HCT116 (cell line): ENCODE data around the gene HDAC5. TPM values are rescaled to one million over a fixed set of nuclear protein-coding genes. Genes with fewer than 3 reads are reported as not detected.

Experiments
- ATAC-seq: fragments of 200-7000 bp; cut with Tn5 transposase; 2 replicates; pipeline ENCODE4 v1.9.1; 2020; ENCODE audit warnings: mild to moderate bottlenecking, moderate library complexity
- BruUV-seq: library from RNA; stranded (reverse); fragments of 400-500 nt; replicated peaks from 2 replicates; lab custom pipeline; 2021; lab: Mats Ljungman, UMichigan
- CTCF ChIA-PET: fragments of 300-600 bp; sonication (Branson Sonifier 250); formaldehyde crosslinking; loops from one replicate; lab custom pipeline; 2021; ENCODE audit warnings: antibody characterized with exemption; lab: Charles Lee
- POLR2A ChIA-PET: fragments of 300-600, 350-600 bp; sonication (Branson Sonifier 250); formaldehyde crosslinking; loops from one replicate; lab custom pipeline; 2021; ENCODE audit warnings: antibody characterized with exemption; lab: Charles Lee
- RAD21 ChIA-PET, 2 experiments: fragments of 300-600 bp; sonication (Branson Sonifier 250); formaldehyde crosslinking; loops; one replicate each; lab custom pipeline; 2023; ENCODE audit warnings: low total read pairs in 2 of 2; ENCODE audit not compliant: uncharacterized antibody in 2 of 2, unreplicated experiment in 2 of 2, low non-redundant PET in 1 of 2; lab: Charles Lee
- DNase-seq: peaks from one replicate; pipeline ENCODE4 v3.0.0-alpha.2; 2010; ENCODE audit warnings: low read depth, low spot score
- H2AFZ ChIP-seq: fragments of 200-600 bp; shearing (Covaris generic), sonication (generic); 2 replicates; pipeline ENCODE4 v1.6.1; 2017; ENCODE audit warnings: low read depth, mixed run types, mixed read lengths, antibody characterized with exemption, low read length; ENCODE audit not compliant: poor library complexity, severe bottlenecking
- H3K27ac ChIP-seq: 2 replicates; pipeline ENCODE4 v1.5.1; 2012; ENCODE audit warnings: low read depth, low read length
- H3K27me3 ChIP-seq: fragments of 200-600 bp; sonication (generic); 2 replicates; pipeline ENCODE4 v1.6.1; 2016; ENCODE audit warnings: mixed run types, low read length, mixed read lengths; ENCODE audit not compliant: insufficient read depth
- H3K36me3 ChIP-seq, 2 experiments: fragments of 200-500 bp in 1 of 2; fragments of 200-600 bp in 1 of 2; sonication (Bioruptor generic) in 1 of 2; sonication (generic) in 1 of 2; 2 replicates each; pipeline versions ENCODE4 v1.5.1 to v1.6.1; 2014 to 2016; ENCODE audit warnings: low read length in 2 of 2, inconsistent platforms in 1 of 2, mixed read lengths in 1 of 2, mixed run types in 1 of 2; ENCODE audit not compliant: insufficient read depth in 2 of 2, control insufficient read depth in 1 of 2
- H3K4me1 ChIP-seq, 2 experiments: fragments of 200-600 bp in 1 of 2; sonication (generic) in 1 of 2; 2 replicates each; pipeline versions ENCODE4 v1.5.1 to v1.6.1; 2012 to 2017; ENCODE audit warnings: low read length in 2 of 2, inconsistent platforms in 1 of 2, mild to moderate bottlenecking in 1 of 2, mixed read lengths in 1 of 2, mixed run types in 1 of 2, moderate library complexity in 1 of 2; ENCODE audit not compliant: insufficient read depth in 2 of 2, control insufficient read depth in 1 of 2
- H3K4me2 ChIP-seq: fragments of 200-600 bp; sonication (generic); 2 replicates; pipeline ENCODE4 v1.6.1; 2017; ENCODE audit warnings: mixed run types, low read length, mixed read lengths
- H3K4me3 ChIP-seq, 2 experiments: fragments of 200-600 bp in 1 of 2; sonication (generic) in 1 of 2; replicated peaks in 1 of 2; 2 replicates each; pipeline ENCODE4 v1.5.1; 2011 to 2016; ENCODE audit warnings: low read length in 2 of 2, control low read depth in 1 of 2, low read depth in 1 of 2, mild to moderate bottlenecking in 1 of 2, mixed read lengths in 1 of 2, mixed run types in 1 of 2
- H3K79me2 ChIP-seq: fragments of 200-600 bp; sonication (generic); 2 replicates; pipeline ENCODE4 v1.6.1; 2017; ENCODE audit warnings: mild to moderate bottlenecking, mixed run types, low read length, moderate library complexity, mixed read lengths; ENCODE audit not compliant: insufficient read depth
- H3K9ac ChIP-seq: fragments of 200-600 bp; sonication (generic); 2 replicates; pipeline ENCODE4 v1.6.1; 2016; ENCODE audit warnings: low read length, mixed read lengths
- H3K9me2 ChIP-seq: fragments of 200-600 bp; sonication (generic), shearing (Covaris generic); 2 replicates; pipeline ENCODE4 v1.6.1; 2017; ENCODE audit warnings: mixed run types, mild to moderate bottlenecking, moderate library complexity; ENCODE audit not compliant: insufficient read depth
- H3K9me3 ChIP-seq, 2 experiments: fragments of 200-500 bp in 1 of 2; fragments of 200-600 bp in 1 of 2; sonication (Bioruptor generic) in 1 of 2; sonication (generic) in 1 of 2; 2 replicates each; pipeline ENCODE4 v1.6.1; 2014 to 2017; ENCODE audit warnings: low read length in 2 of 2, mixed read lengths in 2 of 2, inconsistent platforms in 1 of 2, low read depth in 1 of 2, mild to moderate bottlenecking in 1 of 2, mixed run types in 1 of 2, moderate library complexity in 1 of 2; ENCODE audit not compliant: control insufficient read depth in 1 of 2, insufficient read depth in 1 of 2
- H4K20me1 ChIP-seq: fragments of 200-600 bp; sonication (generic), shearing (Covaris generic); 2 replicates; pipeline ENCODE4 v1.6.1; 2017; ENCODE audit warnings: mixed run types, mild to moderate bottlenecking, moderate library complexity; ENCODE audit not compliant: insufficient read depth
- CBX3 ChIP-seq: IDR thresholded peaks from 2 replicates; pipeline ENCODE4 v1.6.1; 2012; ENCODE audit warnings: low read depth
- EZH2 ChIP-seq: fragments of 200-600 bp; sonication (generic); IDR thresholded peaks from 2 replicates; pipeline ENCODE4 v1.6.1; 2017; ENCODE audit warnings: antibody characterized with exemption, mixed run types
- JUND ChIP-seq: IDR thresholded peaks from 2 replicates; pipeline ENCODE4 v1.6.1; 2012
- TCF7L2 ChIP-seq: IDR thresholded peaks from 2 replicates; pipeline ENCODE4 v1.7.0; 2011; ENCODE audit warnings: borderline replicate concordance, inconsistent platforms; ENCODE audit not compliant: insufficient read depth, insufficient read length; ENCODE audit errors: extremely low read depth
- YY1 ChIP-seq: IDR thresholded peaks from 2 replicates; pipeline ENCODE4 v1.6.1; 2011; ENCODE audit warnings: low read length, low read depth, moderate library complexity, mild to moderate bottlenecking; ENCODE audit not compliant: insufficient replicate concordance; ENCODE audit errors: extremely low read depth
- ZFX ChIP-seq: fragments of 450-650 bp; IDR thresholded peaks from 2 replicates; pipeline ENCODE4 v1.6.1; 2017
- intact Hi-C: fragments of 100-400 bp; cut with micrococcal nuclease; formaldehyde crosslinking; loops from 2 replicates; pipeline ENCODE4 v1.10.0; 2022
- total RNA-seq: library from RNA; stranded (reverse); gene quantifications from one replicate; pipeline ENCODE4 v1.2.1, GENCODE V29; 2021; ENCODE audit not compliant: unreplicated experiment
- TF ChIP-seq, protein P1 (sequence below): IDR thresholded peaks from 2 replicates; pipeline ENCODE4 v1.6.1; 2011; ENCODE audit warnings: mild to moderate bottlenecking, low read length, moderate library complexity; ENCODE audit not compliant: insufficient replicate concordance; ENCODE audit errors: extremely low read depth
- TF ChIP-seq, protein P2 (sequence below): IDR thresholded peaks from 2 replicates; pipeline ENCODE4 v1.6.1; 2012; ENCODE audit warnings: low read depth

The HDAC5 gene
- total RNA-seq, 1 experiment from 2014 or later: 32.9 TPM

DNA sequence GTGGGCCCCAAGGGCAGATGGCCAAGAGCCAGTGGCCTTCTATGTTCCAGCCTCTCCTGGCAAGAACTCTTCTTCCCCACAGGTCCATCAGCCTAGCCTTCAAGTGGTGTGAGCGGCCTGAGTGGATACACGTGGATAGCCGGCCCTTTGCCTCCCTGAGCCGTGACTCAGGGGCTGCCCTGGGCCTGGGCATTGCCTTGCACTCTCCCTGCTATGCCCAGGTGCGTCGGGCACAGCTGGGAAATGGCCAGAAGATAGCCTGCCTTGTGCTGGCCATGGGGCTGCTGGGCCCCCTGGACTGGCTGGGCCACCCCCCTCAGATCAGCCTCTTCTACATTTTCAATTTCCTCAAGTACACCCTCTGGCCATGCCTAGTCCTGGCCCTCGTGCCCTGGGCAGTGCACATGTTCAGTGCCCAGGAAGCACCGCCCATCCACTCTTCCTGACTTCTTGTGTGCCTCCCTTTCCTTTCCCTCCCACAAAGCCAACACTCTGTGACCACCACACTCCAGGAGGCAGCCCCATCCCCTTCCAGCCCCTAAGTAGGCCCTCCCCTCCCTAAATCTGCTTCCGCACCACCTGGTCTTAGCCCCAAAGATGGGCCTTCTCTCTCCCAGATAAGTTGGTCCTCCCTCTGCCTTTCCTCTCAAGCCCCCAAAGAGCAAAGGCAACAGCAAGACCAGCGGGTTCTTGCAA, 47.7 kb downstream of the HDAC5 start:
- ATAC-seq (no peak), DNase-seq (no peak)
- H3K27ac ChIP-seq: peak overlapping the region; percentile 8; the same call in 1 of the 2 replicates
- no peak overlapping the region for H3K4me3 ChIP-seq
- no peaks in the 10 kb centered on the region for H3K9me3 ChIP-seq
- H3K9me2 ChIP-seq: no peaks in the 10 kb centered on the region
- no peaks in the 10 kb centered on the region for H3K27me3 ChIP-seq
- H4K20me1 ChIP-seq: no peaks in the 10 kb centered on the region
- intact Hi-C loops: no loop called here
- RAD21 ChIA-PET: no interaction called here
- H3K79me2 ChIP-seq: peaks cover 22% of the 10 kb centered on the region
- peaks cover 10 to 12% of the 10 kb centered on the region in 2 experiments; a peak in 2 of 4 replicates for H3K36me3 ChIP-seq
- BruUV-seq: no TSS peak
- CTCF ChIA-PET: no interaction called here
- no peak overlapping the region for H3K4me2 ChIP-seq
- peaks cover 4 to 15% of the 10 kb centered on the region in 2 experiments for H3K4me1 ChIP-seq
- H2AFZ ChIP-seq: no peak overlapping the region
- H3K9ac ChIP-seq: no peak overlapping the region
- POLR2A ChIA-PET: no interaction called here
- TF ChIP-seq, protein P1, sequence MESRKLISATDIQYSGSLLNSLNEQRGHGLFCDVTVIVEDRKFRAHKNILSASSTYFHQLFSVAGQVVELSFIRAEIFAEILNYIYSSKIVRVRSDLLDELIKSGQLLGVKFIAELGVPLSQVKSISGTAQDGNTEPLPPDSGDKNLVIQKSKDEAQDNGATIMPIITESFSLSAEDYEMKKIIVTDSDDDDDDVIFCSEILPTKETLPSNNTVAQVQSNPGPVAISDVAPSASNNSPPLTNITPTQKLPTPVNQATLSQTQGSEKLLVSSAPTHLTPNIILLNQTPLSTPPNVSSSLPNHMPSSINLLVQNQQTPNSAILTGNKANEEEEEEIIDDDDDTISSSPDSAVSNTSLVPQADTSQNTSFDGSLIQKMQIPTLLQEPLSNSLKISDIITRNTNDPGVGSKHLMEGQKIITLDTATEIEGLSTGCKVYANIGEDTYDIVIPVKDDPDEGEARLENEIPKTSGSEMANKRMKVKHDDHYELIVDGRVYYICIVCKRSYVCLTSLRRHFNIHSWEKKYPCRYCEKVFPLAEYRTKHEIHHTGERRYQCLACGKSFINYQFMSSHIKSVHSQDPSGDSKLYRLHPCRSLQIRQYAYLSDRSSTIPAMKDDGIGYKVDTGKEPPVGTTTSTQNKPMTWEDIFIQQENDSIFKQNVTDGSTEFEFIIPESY: no peak
- no peak for TF ChIP-seq TCF7L2
- TF ChIP-seq CBX3: no peak
- TF ChIP-seq ZFX: no peak
- TF ChIP-seq JUND: no peak
- no peak for TF ChIP-seq YY1
- TF ChIP-seq EZH2: no peak
- TF ChIP-seq, protein P2, sequence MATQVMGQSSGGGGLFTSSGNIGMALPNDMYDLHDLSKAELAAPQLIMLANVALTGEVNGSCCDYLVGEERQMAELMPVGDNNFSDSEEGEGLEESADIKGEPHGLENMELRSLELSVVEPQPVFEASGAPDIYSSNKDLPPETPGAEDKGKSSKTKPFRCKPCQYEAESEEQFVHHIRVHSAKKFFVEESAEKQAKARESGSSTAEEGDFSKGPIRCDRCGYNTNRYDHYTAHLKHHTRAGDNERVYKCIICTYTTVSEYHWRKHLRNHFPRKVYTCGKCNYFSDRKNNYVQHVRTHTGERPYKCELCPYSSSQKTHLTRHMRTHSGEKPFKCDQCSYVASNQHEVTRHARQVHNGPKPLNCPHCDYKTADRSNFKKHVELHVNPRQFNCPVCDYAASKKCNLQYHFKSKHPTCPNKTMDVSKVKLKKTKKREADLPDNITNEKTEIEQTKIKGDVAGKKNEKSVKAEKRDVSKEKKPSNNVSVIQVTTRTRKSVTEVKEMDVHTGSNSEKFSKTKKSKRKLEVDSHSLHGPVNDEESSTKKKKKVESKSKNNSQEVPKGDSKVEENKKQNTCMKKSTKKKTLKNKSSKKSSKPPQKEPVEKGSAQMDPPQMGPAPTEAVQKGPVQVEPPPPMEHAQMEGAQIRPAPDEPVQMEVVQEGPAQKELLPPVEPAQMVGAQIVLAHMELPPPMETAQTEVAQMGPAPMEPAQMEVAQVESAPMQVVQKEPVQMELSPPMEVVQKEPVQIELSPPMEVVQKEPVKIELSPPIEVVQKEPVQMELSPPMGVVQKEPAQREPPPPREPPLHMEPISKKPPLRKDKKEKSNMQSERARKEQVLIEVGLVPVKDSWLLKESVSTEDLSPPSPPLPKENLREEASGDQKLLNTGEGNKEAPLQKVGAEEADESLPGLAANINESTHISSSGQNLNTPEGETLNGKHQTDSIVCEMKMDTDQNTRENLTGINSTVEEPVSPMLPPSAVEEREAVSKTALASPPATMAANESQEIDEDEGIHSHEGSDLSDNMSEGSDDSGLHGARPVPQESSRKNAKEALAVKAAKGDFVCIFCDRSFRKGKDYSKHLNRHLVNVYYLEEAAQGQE: no peak
- TF ChIP-seq, all 23 proteins: peak for 0
